CD1c-positive myeloid dendritic cell (primary cell): ENCODE results near the gene SLC16A12.
A peak's percentile ranks its signal among the peaks of the same experiment; 100 is the strongest.

ENCODE experiments used
- DNase-seq: peaks from one replicate; pipeline ENCODE4 v3.0.0-alpha.2; 2016; ENCODE audit errors: extremely low spot score

SLC16A12 gene

DNA sequence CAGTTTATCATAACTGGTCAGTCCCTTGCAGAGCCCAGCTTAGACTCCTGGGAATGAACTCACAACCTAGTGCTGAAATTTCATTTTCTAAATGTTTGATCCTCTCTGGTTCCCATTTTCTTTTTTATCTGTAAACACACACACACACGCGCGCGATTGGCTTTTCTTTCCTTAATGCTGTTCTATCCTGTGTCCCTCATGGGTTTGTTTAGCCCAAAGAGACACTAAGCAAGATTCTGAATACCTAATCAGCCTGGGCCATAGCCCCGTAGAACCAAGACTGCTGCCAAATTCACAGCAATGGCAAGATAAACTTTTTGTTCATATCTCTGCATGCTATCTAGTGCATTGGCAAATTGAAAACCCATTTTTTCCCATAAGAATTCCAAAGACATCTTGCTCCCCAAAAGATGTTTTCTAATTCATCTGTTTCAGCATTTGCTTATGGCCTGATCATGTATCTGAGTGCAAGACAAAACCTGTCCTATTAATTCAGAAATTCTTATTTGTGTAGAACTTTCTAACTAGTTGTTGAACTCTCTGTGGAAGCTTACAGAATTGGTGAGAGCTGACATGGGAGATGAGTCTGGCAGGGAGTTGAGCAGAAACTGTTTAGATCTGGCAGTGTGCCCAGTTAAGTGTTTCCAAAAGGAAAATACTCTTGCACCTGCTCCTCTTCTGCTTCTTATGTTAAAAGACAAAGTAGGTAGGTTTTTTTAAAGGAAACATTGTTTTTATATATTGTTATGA lies 144.7 kb downstream of the SLC16A12 start:
- DNase-seq = no peak

DNA sequence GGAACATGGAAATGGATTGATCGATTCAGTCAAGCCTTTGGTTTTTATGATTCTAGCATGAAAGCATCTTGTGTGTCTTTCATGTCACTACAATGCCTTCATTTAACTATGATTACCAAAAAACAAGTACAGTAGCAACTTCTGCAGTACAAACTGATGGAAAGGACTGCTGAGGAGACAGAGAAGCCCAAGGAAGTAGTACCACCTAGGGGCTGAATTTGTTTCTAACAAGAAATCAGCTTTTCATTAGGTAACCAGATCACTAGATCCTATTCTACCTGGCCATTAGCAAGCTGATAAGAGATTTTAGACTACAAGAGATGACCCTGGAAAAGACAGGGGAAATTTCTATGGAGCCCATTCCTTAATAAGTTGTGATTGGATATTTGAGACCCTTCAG lies 146.1 kb downstream of the SLC16A12 start:
- peak; percentile 11 for DNase-seq

DNA sequence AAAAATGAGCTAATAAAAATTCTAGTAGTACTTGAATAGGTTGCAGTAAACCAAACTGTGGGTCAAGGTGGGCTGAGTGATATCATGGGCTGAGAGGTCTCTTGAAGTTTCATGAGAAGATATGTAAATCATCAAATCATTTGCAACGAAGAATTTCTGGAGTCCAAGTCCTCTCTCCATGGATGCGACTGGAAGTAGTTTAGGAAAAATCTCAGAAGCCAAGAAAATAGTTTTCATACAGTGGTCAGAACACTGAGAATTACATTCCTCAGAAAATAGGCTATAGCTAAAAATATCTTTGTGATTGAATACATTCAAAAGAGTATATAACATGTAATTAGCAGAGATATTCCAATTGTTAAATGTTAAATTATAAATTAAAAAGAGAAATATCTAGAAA lies 146.6 kb downstream of the SLC16A12 start:
- DNase-seq = no peak

DNA sequence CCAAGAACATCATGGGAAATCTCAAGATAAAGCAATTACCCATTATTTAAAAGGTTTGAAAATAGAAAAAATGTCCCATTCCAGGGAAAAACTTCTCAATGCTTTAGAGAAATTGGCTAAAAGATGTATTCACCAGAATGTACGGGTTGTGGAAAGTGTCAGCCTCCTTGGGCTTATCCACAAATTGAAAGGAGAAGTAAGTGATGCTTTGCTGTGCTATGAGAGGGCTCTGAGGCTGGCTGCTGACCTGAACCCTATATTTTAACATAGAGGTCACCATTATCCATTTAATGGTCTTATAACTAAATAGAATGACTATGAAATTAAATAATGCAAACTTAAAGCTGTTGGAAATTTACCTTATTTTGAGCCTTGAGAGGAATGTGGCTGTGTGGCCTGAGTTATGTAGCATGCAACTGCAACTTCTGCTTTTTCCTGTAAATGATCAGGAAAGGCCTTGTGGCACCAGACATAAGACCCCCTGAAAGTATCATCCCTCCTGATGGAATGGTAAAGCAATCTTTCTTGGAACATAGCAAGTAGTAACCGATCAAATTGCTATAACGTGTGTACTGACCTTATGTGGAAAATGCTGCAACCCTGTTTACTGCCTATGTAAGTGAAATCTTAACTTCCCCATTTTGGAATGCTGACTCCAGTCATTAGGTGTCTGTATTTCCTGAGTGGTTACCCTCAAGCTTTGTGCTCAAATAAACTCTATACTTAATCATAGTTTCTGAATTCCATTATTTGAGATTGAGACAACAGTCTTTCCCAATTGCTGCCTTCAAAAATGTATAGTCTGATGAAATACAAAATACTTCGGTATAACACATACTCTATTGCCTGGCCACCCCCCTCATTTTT lies 150.7 kb downstream of the SLC16A12 start:
- peak; percentile 75 for DNase-seq

DNA sequence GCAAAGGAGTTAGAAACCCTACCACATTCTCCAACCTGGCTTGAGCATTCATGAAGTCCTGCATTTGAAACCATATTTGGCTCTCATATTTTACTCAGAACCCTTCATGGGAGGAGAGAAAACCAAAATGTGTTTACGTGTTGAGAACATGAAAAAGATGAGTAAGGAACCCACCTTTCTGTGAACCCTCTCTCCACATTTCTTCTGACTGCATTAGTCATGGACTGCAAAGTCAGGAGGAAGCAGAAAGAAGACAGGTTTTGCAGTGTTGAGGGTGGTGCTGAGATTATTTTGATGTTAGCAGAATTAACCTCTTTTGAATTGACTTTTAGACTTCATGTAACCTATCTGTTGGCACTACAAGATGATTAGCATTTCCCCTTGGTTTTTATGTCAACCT lies 152.6 kb downstream of the SLC16A12 start:
- no peak for DNase-seq
